HepG2 (cell line): ENCODE measurements around the gene TRPT1. TPM values are rescaled to one million over a fixed set of nuclear protein-coding genes. Genes with fewer than 3 reads are reported as not detected.

Experiments used
- AGO2 ChIP-seq: fragments of 200-400 bp; formaldehyde crosslinking; optimal IDR thresholded peaks from 2 replicates; pipeline ENCODE3; 2017; ENCODE audit warnings: mild to moderate bottlenecking, low read depth, low read length, moderate library complexity
- ATF7 ChIP-seq, 2 experiments: fragments of 450-650 bp in 1 of 2; sonication (generic) in 1 of 2; formaldehyde crosslinking in 1 of 2; IDR thresholded peaks; 2 replicates each; pipeline versions ENCODE4 v1.4.0 to v1.6.1; 2016 to 2020; ENCODE audit warnings: antibody characterized with exemption in 1 of 2, mild to moderate bottlenecking in 1 of 2, missing genetic modification reagents in 1 of 2
- FOSL2 ChIP-seq: sonication (generic); formaldehyde crosslinking; IDR thresholded peaks from 2 replicates; pipeline ENCODE4 v1.4.0; 2020; ENCODE audit warnings: missing genetic modification reagents
- FOXK1 ChIP-seq: sonication (generic); formaldehyde crosslinking; IDR thresholded peaks from 2 replicates; pipeline ENCODE4 v1.4.0; 2020; ENCODE audit warnings: low read depth, missing genetic modification reagents, borderline replicate concordance
- FOXP1 ChIP-seq, 2 experiments: fragments of 450-650 bp in 1 of 2; IDR thresholded peaks; 2 replicates each; pipeline ENCODE4 v1.6.1; 2017 to 2018; ENCODE audit warnings: antibody characterized with exemption in 1 of 2
- GLI4 ChIP-seq: sonication (generic); formaldehyde crosslinking; IDR thresholded peaks from 2 replicates; pipeline ENCODE4 v1.5.1; 2020; ENCODE audit warnings: missing genetic modification reagents, mild to moderate bottlenecking, moderate library complexity, borderline replicate concordance
- MED1 ChIP-seq: sonication (generic); formaldehyde crosslinking; IDR thresholded peaks from 2 replicates; pipeline ENCODE4 v1.4.0; 2020; ENCODE audit warnings: missing genetic modification reagents
- NCOA1 ChIP-seq: sonication (generic); formaldehyde crosslinking; IDR thresholded peaks from 2 replicates; pipeline ENCODE4 v1.9.0; 2021; ENCODE audit warnings: missing genetic modification reagents
- NKX3-1 ChIP-seq: sonication (generic); formaldehyde crosslinking; IDR thresholded peaks from 2 replicates; pipeline ENCODE4 v1.5.0; 2020; ENCODE audit warnings: missing genetic modification reagents
- RORA ChIP-seq: sonication (generic); formaldehyde crosslinking; IDR thresholded peaks from 2 replicates; pipeline ENCODE4 v1.5.0; 2020; ENCODE audit warnings: mild to moderate bottlenecking, missing genetic modification reagents, moderate library complexity
- SIX1 ChIP-seq: sonication (generic); formaldehyde crosslinking; IDR thresholded peaks from 2 replicates; pipeline ENCODE4 v1.4.0; 2020; ENCODE audit warnings: missing genetic modification reagents, borderline replicate concordance
- SNRNP70 ChIP-seq: fragments of 200-400 bp; formaldehyde crosslinking; IDR thresholded peaks from 2 replicates; pipeline ENCODE4 v1.6.1; 2017; ENCODE audit warnings: mild to moderate bottlenecking, low read depth, low read length, moderate library complexity
- SRF ChIP-seq: IDR thresholded peaks from 2 replicates; pipeline ENCODE4 v1.6.1; 2011; ENCODE audit warnings: mild to moderate bottlenecking, low read depth, low read length, moderate library complexity
- TAF15 ChIP-seq: fragments of 200-400 bp; formaldehyde crosslinking; IDR thresholded peaks from one replicate; pipeline ENCODE4 v1.6.1; 2018; ENCODE audit warnings: mild to moderate bottlenecking, low read depth, low read length; ENCODE audit not compliant: poor library complexity, severe bottlenecking
- TEAD3 ChIP-seq: optimal IDR thresholded peaks from 2 replicates; pipeline ENCODE3; 2016; ENCODE audit warnings: borderline replicate concordance
- YEATS4 ChIP-seq: sonication (generic); formaldehyde crosslinking; IDR thresholded peaks from 2 replicates; pipeline ENCODE4 v1.4.0; 2020; ENCODE audit warnings: missing genetic modification reagents, borderline replicate concordance
- ZFY ChIP-seq: sonication (generic); formaldehyde crosslinking; IDR thresholded peaks from 2 replicates; pipeline ENCODE4 v1.4.0; 2020; ENCODE audit warnings: missing genetic modification reagents
- ZNF121 ChIP-seq: sonication (generic); formaldehyde crosslinking; IDR thresholded peaks from 2 replicates; pipeline ENCODE4 v1.5.0; 2020; ENCODE audit warnings: mild to moderate bottlenecking, missing genetic modification reagents
- ZNF747 ChIP-seq: sonication (generic); formaldehyde crosslinking; IDR thresholded peaks from 2 replicates; pipeline ENCODE4 v1.8.1; 2023; ENCODE audit warnings: missing genetic modification reagents, mild to moderate bottlenecking, borderline replicate concordance
- ZNF781 ChIP-seq: sonication (generic); formaldehyde crosslinking; IDR thresholded peaks from 2 replicates; pipeline ENCODE4 v1.5.1; 2020; ENCODE audit warnings: borderline replicate concordance, mild to moderate bottlenecking, missing genetic modification reagents; ENCODE audit errors: not compliant biosample characterization
- polyA plus RNA-seq, 8 experiments: library from polyadenylated mRNA; depleted of rRNA in 3 of 8; stranded (reverse) in 7 of 8; unstranded in 1 of 8; fragments of >200 nt; fragmentation: Illumina TruSeq in 4 of 8; extraction: Trizol in 4 of 8; gene quantifications; 2 replicates each; pipeline versions ENCODE4 v1.2.1 to v1.2.3, GENCODE V29; 2011 to 2016; ENCODE audit warnings: low read depth in 4 of 8, missing spikeins in 1 of 8, mixed read lengths in 1 of 8; ENCODE audit not compliant: insufficient read depth in 1 of 8
- total RNA-seq, 5 experiments: library from RNA; depleted of rRNA; stranded (reverse); fragments of >200 nt; fragmentation: Illumina TruSeq; extraction: Trizol; gene quantifications; 2 replicates each; pipeline ENCODE4 v1.2.3, GENCODE V29; 2016; ENCODE audit warnings: low read depth in 1 of 5
- TF ChIP-seq, protein P1 (sequence below): sonication (generic); formaldehyde crosslinking; conservative IDR thresholded peaks from 2 replicates; pipeline ENCODE4 v1.4.0; 2020; ENCODE audit warnings: missing genetic modification reagents
- TF ChIP-seq, protein P2 (sequence below): sonication (generic); formaldehyde crosslinking; IDR thresholded peaks from 2 replicates; pipeline ENCODE4 v1.9.0; 2022; ENCODE audit warnings: missing genetic modification reagents, mild to moderate bottlenecking, borderline replicate concordance
- TF ChIP-seq, protein P3 (sequence below): sonication (generic); formaldehyde crosslinking; IDR thresholded peaks from 2 replicates; pipeline ENCODE4 v1.8.1; 2023; ENCODE audit warnings: mild to moderate bottlenecking, missing genetic modification reagents
- TF ChIP-seq, protein P4 (sequence below): IDR thresholded peaks from 2 replicates; pipeline ENCODE4 v1.6.1; 2012; ENCODE audit warnings: inconsistent platforms

Gene TRPT1
- total and polyA plus RNA-seq, 2 of the 13 experiments (the other 11 are each of a cell fraction or from before 2014, with no cell fraction given), result 24.8 to 40.7 TPM

DNA sequence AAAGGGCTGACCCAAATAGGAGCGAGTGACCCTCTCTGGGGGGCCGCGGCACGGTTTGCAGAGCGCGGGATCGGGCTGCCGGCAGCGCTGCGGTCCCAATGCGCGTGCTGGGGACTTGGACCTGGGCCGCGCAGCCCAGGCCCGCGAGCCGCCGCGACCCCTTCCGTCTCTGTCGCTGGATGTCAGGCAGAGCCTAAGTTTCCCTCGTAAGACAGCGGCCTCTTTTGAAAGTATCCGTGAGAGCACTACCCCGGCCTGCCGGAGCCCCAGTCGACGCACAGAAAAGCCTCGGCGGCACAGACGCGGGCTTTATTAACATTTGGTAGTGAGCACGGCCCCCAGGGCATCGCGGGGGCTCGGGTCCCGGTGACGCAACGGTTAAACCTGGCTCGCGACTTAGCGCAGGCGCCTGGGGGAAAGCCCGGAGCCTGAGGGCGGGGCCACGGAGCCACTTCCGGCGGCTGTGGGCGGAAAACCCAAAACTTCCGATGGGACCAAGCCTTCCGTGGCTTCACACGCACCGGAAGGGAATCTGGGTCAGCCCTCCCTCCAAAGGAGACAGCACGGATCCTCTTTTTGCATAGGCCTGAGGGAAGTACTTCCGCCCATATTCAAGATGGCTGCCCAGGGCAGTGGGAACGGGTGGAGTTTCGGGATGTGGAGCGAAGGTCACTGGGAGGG lies 43.7 kb upstream of the TRPT1 start (continued):
- TF ChIP-seq, protein P1, sequence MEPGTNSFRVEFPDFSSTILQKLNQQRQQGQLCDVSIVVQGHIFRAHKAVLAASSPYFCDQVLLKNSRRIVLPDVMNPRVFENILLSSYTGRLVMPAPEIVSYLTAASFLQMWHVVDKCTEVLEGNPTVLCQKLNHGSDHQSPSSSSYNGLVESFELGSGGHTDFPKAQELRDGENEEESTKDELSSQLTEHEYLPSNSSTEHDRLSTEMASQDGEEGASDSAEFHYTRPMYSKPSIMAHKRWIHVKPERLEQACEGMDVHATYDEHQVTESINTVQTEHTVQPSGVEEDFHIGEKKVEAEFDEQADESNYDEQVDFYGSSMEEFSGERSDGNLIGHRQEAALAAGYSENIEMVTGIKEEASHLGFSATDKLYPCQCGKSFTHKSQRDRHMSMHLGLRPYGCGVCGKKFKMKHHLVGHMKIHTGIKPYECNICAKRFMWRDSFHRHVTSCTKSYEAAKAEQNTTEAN (CRISPR knock-in tag), result peak; percentile 98
- TF ChIP-seq RORA (CRISPR knock-in tag) (no peak), ZNF747 (CRISPR knock-in tag) (peak; percentile 54; the same call in 1 of the 2 replicates), NCOA1 (CRISPR knock-in tag) (0 out of 2 replicates have a peak, but pooled peaks have one; percentile 73), SIX1 (CRISPR knock-in tag) (peak; percentile 58), SRF (peak; percentile 59; the same call in 1 of the 2 replicates), MED1 (peak; percentile 78), YEATS4 (CRISPR knock-in tag) (0 out of 2 replicates have a peak, but pooled peaks have one; percentile 4), GLI4 (CRISPR knock-in tag) (no peak), NKX3-1 (peak; percentile 69; the same call in 1 of the 2 replicates), FOSL2 (CRISPR knock-in tag) (peak; percentile 53; the same call in 1 of the 2 replicates), ZFY (peak; percentile 90), TAF15 (peak; percentile 45), AGO2 (peak; percentile 95), TEAD3 (peak; percentile 63), FOXP1 (IDR thresholded peaks at IDR 0.05) (no peak), FOXP1 (CRISPR knock-in tag; IDR thresholded peaks at IDR 0.05) (peak; percentile 26; the same call in 1 of the 2 replicates), ZNF121 (CRISPR knock-in tag) (peak; percentile 79), FOXK1 (CRISPR knock-in tag) (peak; percentile 89; the same call in 1 of the 2 replicates), SNRNP70 (no peak), ATF7 (IDR thresholded peaks at IDR 0.05) (peak; percentile 64), ATF7 (CRISPR knock-in tag; IDR thresholded peaks at IDR 0.05) (no peak; the same call in 1 of the 2 replicates), ZNF781 (CRISPR knock-in tag) (no peak)
- TF ChIP-seq, protein P2, sequence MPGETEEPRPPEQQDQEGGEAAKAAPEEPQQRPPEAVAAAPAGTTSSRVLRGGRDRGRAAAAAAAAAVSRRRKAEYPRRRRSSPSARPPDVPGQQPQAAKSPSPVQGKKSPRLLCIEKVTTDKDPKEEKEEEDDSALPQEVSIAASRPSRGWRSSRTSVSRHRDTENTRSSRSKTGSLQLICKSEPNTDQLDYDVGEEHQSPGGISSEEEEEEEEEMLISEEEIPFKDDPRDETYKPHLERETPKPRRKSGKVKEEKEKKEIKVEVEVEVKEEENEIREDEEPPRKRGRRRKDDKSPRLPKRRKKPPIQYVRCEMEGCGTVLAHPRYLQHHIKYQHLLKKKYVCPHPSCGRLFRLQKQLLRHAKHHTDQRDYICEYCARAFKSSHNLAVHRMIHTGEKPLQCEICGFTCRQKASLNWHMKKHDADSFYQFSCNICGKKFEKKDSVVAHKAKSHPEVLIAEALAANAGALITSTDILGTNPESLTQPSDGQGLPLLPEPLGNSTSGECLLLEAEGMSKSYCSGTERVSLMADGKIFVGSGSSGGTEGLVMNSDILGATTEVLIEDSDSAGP (CRISPR knock-in tag), result peak; percentile 71; the same call in 1 of the 2 replicates
- TF ChIP-seq, protein P3, sequence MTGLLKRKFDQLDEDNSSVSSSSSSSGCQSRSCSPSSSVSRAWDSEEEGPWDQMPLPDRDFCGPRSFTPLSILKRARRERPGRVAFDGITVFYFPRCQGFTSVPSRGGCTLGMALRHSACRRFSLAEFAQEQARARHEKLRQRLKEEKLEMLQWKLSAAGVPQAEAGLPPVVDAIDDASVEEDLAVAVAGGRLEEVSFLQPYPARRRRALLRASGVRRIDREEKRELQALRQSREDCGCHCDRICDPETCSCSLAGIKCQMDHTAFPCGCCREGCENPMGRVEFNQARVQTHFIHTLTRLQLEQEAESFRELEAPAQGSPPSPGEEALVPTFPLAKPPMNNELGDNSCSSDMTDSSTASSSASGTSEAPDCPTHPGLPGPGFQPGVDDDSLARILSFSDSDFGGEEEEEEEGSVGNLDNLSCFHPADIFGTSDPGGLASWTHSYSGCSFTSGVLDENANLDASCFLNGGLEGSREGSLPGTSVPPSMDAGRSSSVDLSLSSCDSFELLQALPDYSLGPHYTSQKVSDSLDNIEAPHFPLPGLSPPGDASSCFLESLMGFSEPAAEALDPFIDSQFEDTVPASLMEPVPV (CRISPR knock-in tag), result peak; percentile 65
- TF ChIP-seq, protein P4, sequence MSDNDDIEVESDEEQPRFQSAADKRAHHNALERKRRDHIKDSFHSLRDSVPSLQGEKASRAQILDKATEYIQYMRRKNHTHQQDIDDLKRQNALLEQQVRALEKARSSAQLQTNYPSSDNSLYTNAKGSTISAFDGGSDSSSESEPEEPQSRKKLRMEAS, result peak; percentile 47; the same call in 1 of the 2 replicates
